GM12878 (cell line): Measurements from ENCODE around the gene MFGE8.

ENCODE experiments used
- CHD1 ChIP-seq: IDR thresholded peaks from 2 replicates; pipeline ENCODE4 v1.6.1; 2012; ENCODE audit warnings: low read depth, low read length, improper control_type of control experiment
- CHD4 ChIP-seq: fragments of 200-600 bp; sonication (generic); IDR thresholded peaks from 2 replicates; pipeline ENCODE4 v1.6.1; 2016; ENCODE audit warnings: mild to moderate bottlenecking
- HCFC1 ChIP-seq: fragments of 150-350 bp; IDR thresholded peaks from 2 replicates; pipeline ENCODE4 v1.6.1; 2014; ENCODE audit warnings: low read length
- HDAC2 ChIP-seq: fragments of 200-600 bp; sonication (generic); IDR thresholded peaks from 2 replicates; pipeline ENCODE4 v1.6.1; 2017
- POLR2A ChIP-seq: IDR thresholded peaks from 2 replicates; pipeline ENCODE4 v1.6.1; 2011; ENCODE audit warnings: low read depth, mild to moderate bottlenecking, low read length
- POLR2AphosphoS2 ChIP-seq: IDR thresholded peaks from 2 replicates; pipeline ENCODE4 v1.6.1; 2011; ENCODE audit warnings: low read depth, mild to moderate bottlenecking, low read length, improper control_type of control experiment, moderate library complexity
- RB1 ChIP-seq: fragments of 450-650 bp; formaldehyde crosslinking; IDR thresholded peaks from 2 replicates; pipeline ENCODE4 v1.6.1; 2017; ENCODE audit warnings: mild to moderate bottlenecking, borderline replicate concordance
- ZNF274 ChIP-seq: IDR thresholded peaks from one replicate; pipeline ENCODE4 v1.8.0; 2011; ENCODE audit not compliant: insufficient read length, insufficient read depth
- TF ChIP-seq, protein P1 (sequence below): IDR thresholded peaks from 2 replicates; pipeline ENCODE4 v1.6.1; 2011; ENCODE audit warnings: mild to moderate bottlenecking, low read depth, low read length, moderate library complexity; ENCODE audit not compliant: insufficient replicate concordance
- TF ChIP-seq, protein P2 (sequence below), 3 experiments: IDR thresholded peaks in 2 of 3; conservative IDR thresholded peaks in 1 of 3; 2 replicates each; pipeline ENCODE4 v1.5.1; 2011; ENCODE audit warnings: low read depth in 3 of 3, low read length in 3 of 3, mild to moderate bottlenecking in 3 of 3, control low read depth in 2 of 3, moderate library complexity in 2 of 3, inconsistent platforms in 1 of 3, mixed read lengths in 1 of 3; ENCODE audit not compliant: control insufficient read depth in 2 of 3, insufficient read depth in 1 of 3; ENCODE audit errors: extremely low read depth in 1 of 3
- TF ChIP-seq, protein P3 (sequence below): IDR thresholded peaks from 2 replicates; pipeline ENCODE4 v1.6.1; 2012; ENCODE audit warnings: mild to moderate bottlenecking, low read depth, low read length

DNA sequence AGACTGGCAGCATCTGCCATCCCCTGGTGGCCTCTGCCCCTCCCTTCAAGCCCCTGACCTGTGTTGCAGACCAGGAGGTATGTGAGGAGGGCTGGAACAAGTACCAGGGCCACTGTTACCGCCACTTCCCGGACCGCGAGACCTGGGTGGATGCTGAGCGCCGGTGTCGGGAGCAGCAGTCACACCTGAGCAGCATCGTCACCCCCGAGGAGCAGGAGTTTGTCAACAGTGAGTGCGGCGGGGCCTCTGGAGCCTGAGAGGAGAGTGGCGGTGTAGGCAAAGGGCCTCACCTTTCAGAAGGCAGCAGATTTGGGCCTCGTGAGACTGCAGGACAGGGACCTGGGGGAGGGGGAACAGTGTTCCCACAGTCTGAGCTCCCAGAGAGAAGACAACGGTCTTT is 41.9 kb downstream of the MFGE8 start:
- TF ChIP-seq POLR2AphosphoS2 = no peak
- TF ChIP-seq CHD1 = no peak
- no peak for TF ChIP-seq HCFC1
- TF ChIP-seq CHD4 = no peak
- TF ChIP-seq RB1 = no peak
- TF ChIP-seq, protein P1, sequence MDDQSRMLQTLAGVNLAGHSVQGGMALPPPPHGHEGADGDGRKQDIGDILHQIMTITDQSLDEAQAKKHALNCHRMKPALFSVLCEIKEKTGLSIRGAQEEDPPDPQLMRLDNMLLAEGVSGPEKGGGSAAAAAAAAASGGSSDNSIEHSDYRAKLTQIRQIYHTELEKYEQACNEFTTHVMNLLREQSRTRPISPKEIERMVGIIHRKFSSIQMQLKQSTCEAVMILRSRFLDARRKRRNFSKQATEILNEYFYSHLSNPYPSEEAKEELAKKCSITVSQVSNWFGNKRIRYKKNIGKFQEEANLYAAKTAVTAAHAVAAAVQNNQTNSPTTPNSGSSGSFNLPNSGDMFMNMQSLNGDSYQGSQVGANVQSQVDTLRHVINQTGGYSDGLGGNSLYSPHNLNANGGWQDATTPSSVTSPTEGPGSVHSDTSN = no peak
- no peak for TF ChIP-seq HDAC2
- TF ChIP-seq POLR2A = no peak
- TF ChIP-seq, protein P2, sequence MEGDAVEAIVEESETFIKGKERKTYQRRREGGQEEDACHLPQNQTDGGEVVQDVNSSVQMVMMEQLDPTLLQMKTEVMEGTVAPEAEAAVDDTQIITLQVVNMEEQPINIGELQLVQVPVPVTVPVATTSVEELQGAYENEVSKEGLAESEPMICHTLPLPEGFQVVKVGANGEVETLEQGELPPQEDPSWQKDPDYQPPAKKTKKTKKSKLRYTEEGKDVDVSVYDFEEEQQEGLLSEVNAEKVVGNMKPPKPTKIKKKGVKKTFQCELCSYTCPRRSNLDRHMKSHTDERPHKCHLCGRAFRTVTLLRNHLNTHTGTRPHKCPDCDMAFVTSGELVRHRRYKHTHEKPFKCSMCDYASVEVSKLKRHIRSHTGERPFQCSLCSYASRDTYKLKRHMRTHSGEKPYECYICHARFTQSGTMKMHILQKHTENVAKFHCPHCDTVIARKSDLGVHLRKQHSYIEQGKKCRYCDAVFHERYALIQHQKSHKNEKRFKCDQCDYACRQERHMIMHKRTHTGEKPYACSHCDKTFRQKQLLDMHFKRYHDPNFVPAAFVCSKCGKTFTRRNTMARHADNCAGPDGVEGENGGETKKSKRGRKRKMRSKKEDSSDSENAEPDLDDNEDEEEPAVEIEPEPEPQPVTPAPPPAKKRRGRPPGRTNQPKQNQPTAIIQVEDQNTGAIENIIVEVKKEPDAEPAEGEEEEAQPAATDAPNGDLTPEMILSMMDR (IDR thresholded peaks at IDR 0.05 in 2 of 3, conservative IDR thresholded peaks at IDR 0.05 in 1 of 3; ENCODE audit: control insufficient read depth in 2 of 3, extremely low read depth in 1 of 3, insufficient read depth in 1 of 3, low read depth in 3 of 3, low read length in 3 of 3) = no peak
- no peak for TF ChIP-seq ZNF274
- TF ChIP-seq, protein P3, sequence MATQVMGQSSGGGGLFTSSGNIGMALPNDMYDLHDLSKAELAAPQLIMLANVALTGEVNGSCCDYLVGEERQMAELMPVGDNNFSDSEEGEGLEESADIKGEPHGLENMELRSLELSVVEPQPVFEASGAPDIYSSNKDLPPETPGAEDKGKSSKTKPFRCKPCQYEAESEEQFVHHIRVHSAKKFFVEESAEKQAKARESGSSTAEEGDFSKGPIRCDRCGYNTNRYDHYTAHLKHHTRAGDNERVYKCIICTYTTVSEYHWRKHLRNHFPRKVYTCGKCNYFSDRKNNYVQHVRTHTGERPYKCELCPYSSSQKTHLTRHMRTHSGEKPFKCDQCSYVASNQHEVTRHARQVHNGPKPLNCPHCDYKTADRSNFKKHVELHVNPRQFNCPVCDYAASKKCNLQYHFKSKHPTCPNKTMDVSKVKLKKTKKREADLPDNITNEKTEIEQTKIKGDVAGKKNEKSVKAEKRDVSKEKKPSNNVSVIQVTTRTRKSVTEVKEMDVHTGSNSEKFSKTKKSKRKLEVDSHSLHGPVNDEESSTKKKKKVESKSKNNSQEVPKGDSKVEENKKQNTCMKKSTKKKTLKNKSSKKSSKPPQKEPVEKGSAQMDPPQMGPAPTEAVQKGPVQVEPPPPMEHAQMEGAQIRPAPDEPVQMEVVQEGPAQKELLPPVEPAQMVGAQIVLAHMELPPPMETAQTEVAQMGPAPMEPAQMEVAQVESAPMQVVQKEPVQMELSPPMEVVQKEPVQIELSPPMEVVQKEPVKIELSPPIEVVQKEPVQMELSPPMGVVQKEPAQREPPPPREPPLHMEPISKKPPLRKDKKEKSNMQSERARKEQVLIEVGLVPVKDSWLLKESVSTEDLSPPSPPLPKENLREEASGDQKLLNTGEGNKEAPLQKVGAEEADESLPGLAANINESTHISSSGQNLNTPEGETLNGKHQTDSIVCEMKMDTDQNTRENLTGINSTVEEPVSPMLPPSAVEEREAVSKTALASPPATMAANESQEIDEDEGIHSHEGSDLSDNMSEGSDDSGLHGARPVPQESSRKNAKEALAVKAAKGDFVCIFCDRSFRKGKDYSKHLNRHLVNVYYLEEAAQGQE = no peak
